KMS-11 (cell line): ENCODE measurements around the gene NOTCH2.

Source experiments
- H2AFZ ChIP-seq: fragments of 200-600 bp; sonication (generic); 2 replicates; pipeline ENCODE4 v1.6.1; 2016; ENCODE audit warnings: antibody characterized with exemption, mixed run types, low read depth
- H3K27ac ChIP-seq: fragments of 200-600 bp; sonication (generic); 2 replicates; pipeline ENCODE4 v1.6.1; 2016; ENCODE audit warnings: mild to moderate bottlenecking, mixed run types
- H3K27me3 ChIP-seq: fragments of 200-600 bp; sonication (generic); 2 replicates; pipeline ENCODE4 v1.6.1; 2017; ENCODE audit warnings: mild to moderate bottlenecking, low read depth, mixed run types, moderate library complexity; ENCODE audit not compliant: insufficient read depth
- H3K36me3 ChIP-seq: fragments of 200-600 bp; sonication (generic); 2 replicates; pipeline ENCODE4 v1.6.1; 2017; ENCODE audit warnings: mild to moderate bottlenecking, mixed run types; ENCODE audit not compliant: insufficient read depth
- H3K4me1 ChIP-seq: fragments of 200-600 bp; sonication (generic); 2 replicates; pipeline ENCODE4 v1.6.1; 2016; ENCODE audit warnings: mild to moderate bottlenecking, low read depth, mixed run types; ENCODE audit not compliant: poor library complexity, severe bottlenecking
- H3K4me2 ChIP-seq: fragments of 200-600 bp; sonication (generic); 2 replicates; pipeline ENCODE4 v1.7.0; 2016; ENCODE audit warnings: mild to moderate bottlenecking, mixed run types
- H3K4me3 ChIP-seq: fragments of 200-600 bp; sonication (generic); IDR thresholded peaks from 2 replicates; pipeline ENCODE4 v1.6.1; 2017; ENCODE audit warnings: low read depth, low read length, mixed read lengths; ENCODE audit not compliant: insufficient read depth
- H3K79me2 ChIP-seq: fragments of 200-600 bp; sonication (generic); 2 replicates; pipeline ENCODE4 v1.6.1; 2016; ENCODE audit warnings: low read depth, mixed run types; ENCODE audit not compliant: insufficient read depth
- H3K9ac ChIP-seq: fragments of 200-600 bp; sonication (generic); 2 replicates; pipeline ENCODE4 v1.6.1; 2016; ENCODE audit warnings: mild to moderate bottlenecking, mixed run types
- H4K20me1 ChIP-seq: fragments of 200-600 bp; sonication (generic); 2 replicates; pipeline ENCODE4 v1.6.1; 2016; ENCODE audit warnings: mild to moderate bottlenecking, mixed run types; ENCODE audit not compliant: insufficient read depth
- TF ChIP-seq, protein P1 (sequence below): fragments of 200-600 bp; sonication (generic); conservative IDR thresholded peaks from 2 replicates; pipeline ENCODE4 v1.6.1; 2017; ENCODE audit warnings: low read depth, mild to moderate bottlenecking, antibody characterized with exemption, low read length, moderate library complexity, mixed read lengths

NOTCH2 gene

DNA sequence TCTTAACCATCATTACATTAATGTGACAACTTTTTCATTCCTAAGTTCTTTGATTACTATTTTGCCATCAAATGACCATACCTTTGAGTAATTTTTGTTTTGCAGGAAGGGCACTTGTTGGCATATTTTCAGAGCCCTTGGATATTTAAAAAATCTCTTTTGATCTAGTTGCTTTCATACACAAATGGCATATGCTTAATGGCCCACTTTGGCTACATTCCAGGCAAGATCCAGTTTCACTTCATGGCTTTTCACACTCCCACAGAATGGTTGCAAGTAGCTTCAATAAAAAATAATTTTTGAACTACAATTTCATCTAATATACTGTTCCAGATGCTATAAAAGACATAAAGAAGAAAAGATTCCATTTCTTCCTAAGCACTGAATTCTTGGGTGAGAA, 191.3 kb downstream of the NOTCH2 start:
- Histone ChIP-seq H3K4me2 (no peak overlapping the region), H3K4me3 (no peak overlapping the region), H3K27me3 (no peaks in the 10 kb centered on the region), H3K9ac (no peak overlapping the region), H3K27ac (no peak overlapping the region), H3K4me1 (no peaks in the 10 kb centered on the region), H4K20me1 (no peaks in the 10 kb centered on the region), H3K36me3 (no peaks in the 10 kb centered on the region), H2AFZ (no peak overlapping the region), H3K79me2 (no peaks in the 10 kb centered on the region)
- TF ChIP-seq, protein P1, sequence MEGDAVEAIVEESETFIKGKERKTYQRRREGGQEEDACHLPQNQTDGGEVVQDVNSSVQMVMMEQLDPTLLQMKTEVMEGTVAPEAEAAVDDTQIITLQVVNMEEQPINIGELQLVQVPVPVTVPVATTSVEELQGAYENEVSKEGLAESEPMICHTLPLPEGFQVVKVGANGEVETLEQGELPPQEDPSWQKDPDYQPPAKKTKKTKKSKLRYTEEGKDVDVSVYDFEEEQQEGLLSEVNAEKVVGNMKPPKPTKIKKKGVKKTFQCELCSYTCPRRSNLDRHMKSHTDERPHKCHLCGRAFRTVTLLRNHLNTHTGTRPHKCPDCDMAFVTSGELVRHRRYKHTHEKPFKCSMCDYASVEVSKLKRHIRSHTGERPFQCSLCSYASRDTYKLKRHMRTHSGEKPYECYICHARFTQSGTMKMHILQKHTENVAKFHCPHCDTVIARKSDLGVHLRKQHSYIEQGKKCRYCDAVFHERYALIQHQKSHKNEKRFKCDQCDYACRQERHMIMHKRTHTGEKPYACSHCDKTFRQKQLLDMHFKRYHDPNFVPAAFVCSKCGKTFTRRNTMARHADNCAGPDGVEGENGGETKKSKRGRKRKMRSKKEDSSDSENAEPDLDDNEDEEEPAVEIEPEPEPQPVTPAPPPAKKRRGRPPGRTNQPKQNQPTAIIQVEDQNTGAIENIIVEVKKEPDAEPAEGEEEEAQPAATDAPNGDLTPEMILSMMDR, result no peak

DNA sequence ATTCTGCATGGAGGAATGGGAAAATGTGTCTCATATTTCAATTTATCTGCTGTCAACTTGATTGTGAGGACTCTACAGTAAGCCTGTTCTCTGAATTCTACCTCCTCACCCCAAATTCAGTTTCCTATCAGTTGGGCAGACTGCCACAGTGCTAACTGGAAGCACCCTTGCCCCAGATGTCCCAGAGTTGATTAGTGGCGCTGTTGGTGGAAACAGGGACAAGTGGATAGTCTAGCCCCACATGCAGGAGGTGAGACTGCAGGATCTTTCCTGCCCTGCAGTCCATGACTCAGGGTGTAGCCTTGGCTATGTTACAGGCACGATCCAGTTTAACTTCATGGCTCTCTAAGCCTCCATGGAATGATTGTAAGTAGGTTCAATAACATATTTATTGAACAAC, 195.3 kb downstream of the NOTCH2 start:
- H3K4me3 ChIP-seq, result no peak overlapping the region
- H4K20me1 ChIP-seq, result no peaks in the 10 kb centered on the region
- H3K27ac ChIP-seq, result no peak overlapping the region
- H3K4me1 ChIP-seq, result peaks cover 4% of the 10 kb centered on the region
- no peaks in the 10 kb centered on the region for H3K27me3 ChIP-seq
- H3K9ac ChIP-seq, result no peak overlapping the region
- TF ChIP-seq, protein P1, result no peak
- no peaks in the 10 kb centered on the region for H3K79me2 ChIP-seq
- H3K4me2 ChIP-seq, result no peak overlapping the region
- no peak overlapping the region for H2AFZ ChIP-seq
- H3K36me3 ChIP-seq, result no peaks in the 10 kb centered on the region

- H4K20me1 ChIP-seq, result no peaks in the 10 kb centered on the region
- TF ChIP-seq, protein P1, result no peak
Measured at GRCh38 chr1:119873135-119874015, 196.1 kb downstream of the NOTCH2 start.

DNA sequence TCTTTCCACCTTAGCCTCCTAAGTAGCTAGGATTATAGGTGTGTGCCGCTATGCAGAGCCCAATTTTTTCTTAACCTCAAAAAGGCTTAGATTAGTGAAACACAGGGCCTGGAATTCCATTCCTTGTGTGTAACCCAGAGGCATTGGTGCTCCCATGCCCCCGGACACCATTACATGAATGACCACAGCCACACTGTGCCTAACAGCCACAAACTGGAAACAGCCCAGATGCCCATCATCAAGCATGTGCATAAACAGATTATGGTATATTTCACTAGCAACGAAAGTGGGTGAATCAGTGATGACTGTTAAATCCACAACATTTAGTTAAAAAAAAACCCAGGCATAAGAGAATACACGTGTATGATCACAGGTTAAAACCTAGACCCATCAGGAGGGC, 197.6 kb downstream of the NOTCH2 start:
- Histone ChIP-seq H3K9ac (no peak overlapping the region), H2AFZ (no peak overlapping the region), H3K27me3 (no peaks in the 10 kb centered on the region), H3K27ac (no peak overlapping the region), H3K4me2 (no peak overlapping the region), H3K36me3 (no peaks in the 10 kb centered on the region), H4K20me1 (no peaks in the 10 kb centered on the region), H3K4me3 (no peak overlapping the region), H3K4me1 (peaks cover 10% of the 10 kb centered on the region), H3K79me2 (no peaks in the 10 kb centered on the region)
- TF ChIP-seq, protein P1, result no peak

More at GRCh38 chr1:119873135-119874015, 196.1 kb downstream of the NOTCH2 start:
- Histone ChIP-seq H3K4me3 (no peak overlapping the region), H3K27me3 (no peaks in the 10 kb centered on the region), H2AFZ (no peak overlapping the region), H3K79me2 (no peaks in the 10 kb centered on the region), H3K36me3 (no peaks in the 10 kb centered on the region), H3K9ac (no peak overlapping the region), H3K4me1 (peaks cover 4% of the 10 kb centered on the region), H3K4me2 (no peak overlapping the region), H3K27ac (no peak overlapping the region)
